Mucosa of descending colon (tissue), 3 donors: Measurements from ENCODE around the gene LCN15. TPM values are rescaled to one million over a fixed set of nuclear protein-coding genes. Genes with fewer than 3 reads are reported as not detected.

Experiments used
- ATAC-seq: fragments of 200-7000 bp; cut with Tn5 transposase; one replicate; pipeline ENCODE4 v1.9.1; 2020; ENCODE audit warnings: mild to moderate bottlenecking, moderate library complexity
- DNase-seq, 3 donors: peaks; one replicate each; pipeline ENCODE4 v3.0.0-alpha.2; 2020
- H3K36me3 ChIP-seq: fragments of 200-600 bp; one replicate; pipeline ENCODE4 v1.8.0; 2021; ENCODE audit warnings: low read depth, mild to moderate bottlenecking
- H3K4me1 ChIP-seq: fragments of 200-600 bp; one replicate; pipeline ENCODE4 v1.8.0; 2021; ENCODE audit warnings: low read depth, mild to moderate bottlenecking
- H3K4me3 ChIP-seq: fragments of 200-600 bp; one replicate; pipeline ENCODE4 v1.8.0; 2021; ENCODE audit warnings: mild to moderate bottlenecking
- H3K9me3 ChIP-seq: fragments of 200-600 bp; one replicate; pipeline ENCODE4 v1.8.0; 2021; ENCODE audit warnings: mild to moderate bottlenecking
- intact Hi-C, 2 donors: fragments of 100-400 bp; cut with DNase I in 1 of 2; cut with micrococcal nuclease in 1 of 2; formaldehyde crosslinking; loops; one replicate each; pipeline versions ENCODE4 v1.11.0 to v1.11.1; 2022; cut with DNase I, micrococcal nuclease
- total RNA-seq, 3 donors: library from RNA; stranded (reverse); fragmentation: NEBNext Ultra II Directional in 2 of 3; extraction: Animal tissue kit (Norgen Biotek cat#: 25700) in 2 of 3; gene quantifications; one replicate each; pipeline versions ENCODE4 v1.2.1 to v1.2.4, GENCODE V29; 2021 to 2023
- TF ChIP-seq, protein P1 (sequence below): fragments of 200-600 bp; IDR thresholded peaks from one replicate; pipeline ENCODE4 v1.8.0; 2022; ENCODE audit warnings: antibody characterized with exemption, mild to moderate bottlenecking
- donor health status: DM: no; HTN: no; CAD: no; lungs with moderate emphysema.
- donor health status: DM: no; HTN: no; CAD: no.
- donor health status: DM: no; HTN: yes; CAD: no.

The LCN15 gene
- total RNA-seq, 3 donors from 2014 or later, result 1.6 to 17.2 (median 3.7) TPM

DNA sequence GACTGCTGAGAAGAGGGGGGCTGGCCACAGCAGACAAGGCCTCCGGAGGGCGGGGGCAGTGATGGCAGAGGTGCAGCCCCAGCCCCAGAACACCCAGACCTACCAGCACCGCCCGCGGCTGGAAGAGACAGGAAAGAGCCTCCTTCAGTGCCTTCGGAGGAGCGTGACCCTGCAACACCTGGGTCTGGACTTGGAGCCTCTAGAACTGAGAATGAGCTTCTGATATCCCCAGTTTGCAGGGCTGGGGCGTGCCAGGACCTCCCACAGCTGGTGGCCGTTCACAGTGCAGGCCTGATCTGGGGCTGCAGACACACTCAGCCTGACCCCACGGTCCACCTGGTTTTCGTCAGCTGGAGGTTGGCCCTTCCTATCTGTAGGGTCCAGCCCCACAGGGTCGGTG lies 30.7 kb downstream of the LCN15 start:
- TF ChIP-seq, protein P1, sequence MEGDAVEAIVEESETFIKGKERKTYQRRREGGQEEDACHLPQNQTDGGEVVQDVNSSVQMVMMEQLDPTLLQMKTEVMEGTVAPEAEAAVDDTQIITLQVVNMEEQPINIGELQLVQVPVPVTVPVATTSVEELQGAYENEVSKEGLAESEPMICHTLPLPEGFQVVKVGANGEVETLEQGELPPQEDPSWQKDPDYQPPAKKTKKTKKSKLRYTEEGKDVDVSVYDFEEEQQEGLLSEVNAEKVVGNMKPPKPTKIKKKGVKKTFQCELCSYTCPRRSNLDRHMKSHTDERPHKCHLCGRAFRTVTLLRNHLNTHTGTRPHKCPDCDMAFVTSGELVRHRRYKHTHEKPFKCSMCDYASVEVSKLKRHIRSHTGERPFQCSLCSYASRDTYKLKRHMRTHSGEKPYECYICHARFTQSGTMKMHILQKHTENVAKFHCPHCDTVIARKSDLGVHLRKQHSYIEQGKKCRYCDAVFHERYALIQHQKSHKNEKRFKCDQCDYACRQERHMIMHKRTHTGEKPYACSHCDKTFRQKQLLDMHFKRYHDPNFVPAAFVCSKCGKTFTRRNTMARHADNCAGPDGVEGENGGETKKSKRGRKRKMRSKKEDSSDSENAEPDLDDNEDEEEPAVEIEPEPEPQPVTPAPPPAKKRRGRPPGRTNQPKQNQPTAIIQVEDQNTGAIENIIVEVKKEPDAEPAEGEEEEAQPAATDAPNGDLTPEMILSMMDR, result no peak
- no peak overlapping the region for H3K4me3 ChIP-seq
- peaks cover 5% of the 10 kb centered on the region for H3K4me1 ChIP-seq
- DNase-seq (no peak), ATAC-seq (no peak)
- intact Hi-C loops, result no loop called here
- H3K9me3 ChIP-seq, result no peaks in the 10 kb centered on the region
- no peaks in the 10 kb centered on the region for H3K36me3 ChIP-seq

DNA sequence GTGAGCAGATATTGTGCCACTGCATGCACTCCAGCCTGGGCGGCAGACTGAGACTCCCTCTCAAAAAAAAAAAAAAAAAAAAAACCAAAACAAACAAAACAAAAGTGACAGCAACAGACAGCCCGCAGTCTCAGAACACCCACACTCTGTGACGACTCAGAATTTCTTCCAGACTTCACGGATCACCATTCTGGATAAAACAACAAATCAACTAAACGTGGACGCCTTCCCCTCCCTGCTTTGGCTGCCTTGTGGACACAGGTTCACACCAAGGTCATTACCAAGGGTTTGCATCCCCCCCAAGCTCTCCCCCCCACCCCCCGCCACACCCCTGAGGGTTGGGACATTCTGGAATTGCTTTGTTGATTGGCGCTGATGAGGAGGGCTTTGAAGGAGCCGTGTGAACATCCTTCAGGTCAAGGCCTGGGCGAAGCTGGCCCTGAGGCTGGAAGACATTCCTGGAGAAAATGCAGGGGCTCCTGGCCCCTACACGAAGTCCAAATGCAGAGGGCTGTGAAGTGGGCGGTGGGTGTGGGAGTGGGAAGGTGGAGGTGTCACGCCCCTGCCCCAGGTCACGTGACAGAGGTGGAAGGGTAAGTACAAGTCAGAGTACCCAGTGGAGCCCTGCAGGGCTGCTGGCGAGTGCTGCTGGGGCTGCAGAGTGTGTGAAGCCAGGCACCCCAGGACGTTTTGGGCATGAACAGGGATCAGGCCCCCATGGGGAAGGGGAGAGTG lies 31.7 kb downstream of the LCN15 start:
- DNase-seq, result no peak

DNA sequence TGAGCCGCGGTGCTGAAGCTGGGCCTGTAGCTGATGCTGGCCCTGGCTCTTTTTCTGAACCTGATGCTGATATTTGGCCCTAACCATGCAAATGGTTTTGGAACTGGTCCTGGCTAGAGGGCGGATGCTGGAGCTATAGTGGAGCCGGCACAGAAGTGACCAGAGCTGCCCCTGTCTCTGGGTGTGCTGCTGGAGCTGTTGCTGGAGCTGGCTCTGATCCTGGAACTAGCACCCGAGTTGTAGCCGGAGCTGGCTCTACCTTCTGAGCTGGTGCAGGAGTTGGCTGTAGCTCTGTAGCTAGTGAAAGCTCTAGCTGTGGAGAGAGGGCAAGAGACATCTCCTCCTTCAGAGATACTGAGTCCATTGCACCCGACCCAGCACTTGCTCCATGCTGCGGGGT lies 34.4 kb downstream of the LCN15 start:
- H3K4me1 ChIP-seq, result peaks cover 20% of the 10 kb centered on the region
- DNase-seq (no peak), ATAC-seq (no peak)
- intact Hi-C loops, result no loop called here
- no peaks in the 10 kb centered on the region for H3K36me3 ChIP-seq
- TF ChIP-seq, protein P1, result no peak
- H3K9me3 ChIP-seq, result no peaks in the 10 kb centered on the region
- no peak overlapping the region for H3K4me3 ChIP-seq

More for the DNA sequence above, 31.7 kb downstream of the LCN15 start:
- H3K9me3 ChIP-seq, result no peaks in the 10 kb centered on the region
- TF ChIP-seq, protein P1, result no peak
- no peaks in the 10 kb centered on the region for H3K36me3 ChIP-seq
- ATAC-seq, result no peak
- H3K4me3 ChIP-seq, result no peak overlapping the region
- intact Hi-C loops, result no loop called here
- peaks cover 9% of the 10 kb centered on the region for H3K4me1 ChIP-seq

DNA sequence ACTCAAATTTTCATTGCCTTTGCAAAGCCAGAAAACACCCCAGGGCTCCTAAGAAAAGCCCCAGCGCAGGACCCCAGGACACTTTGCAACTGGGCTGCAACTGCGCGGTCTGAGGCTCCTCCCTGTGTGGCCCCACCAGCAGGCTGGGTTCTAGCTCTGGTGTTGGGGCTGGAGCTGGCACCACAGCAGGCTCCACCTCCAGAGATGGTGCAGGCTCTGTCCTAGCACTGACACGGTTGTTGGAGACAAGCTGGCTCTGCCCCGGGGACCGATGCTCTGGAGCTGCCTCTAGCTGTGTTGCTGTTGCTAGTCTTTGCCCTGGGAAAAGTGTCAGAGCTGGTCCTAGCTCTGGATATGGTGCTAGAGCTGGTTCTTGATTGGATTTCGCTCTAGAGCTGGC lies 35.2 kb downstream of the LCN15 start:
- ATAC-seq (no peak), DNase-seq (peak in 1 of 3 donors; percentile 53)
- TF ChIP-seq, protein P1, result no peak
- H3K9me3 ChIP-seq, result no peaks in the 10 kb centered on the region
- no peak overlapping the region for H3K4me3 ChIP-seq
- no peaks in the 10 kb centered on the region for H3K36me3 ChIP-seq
- intact Hi-C loops, result no loop called here
- peaks cover 20% of the 10 kb centered on the region for H3K4me1 ChIP-seq

DNA sequence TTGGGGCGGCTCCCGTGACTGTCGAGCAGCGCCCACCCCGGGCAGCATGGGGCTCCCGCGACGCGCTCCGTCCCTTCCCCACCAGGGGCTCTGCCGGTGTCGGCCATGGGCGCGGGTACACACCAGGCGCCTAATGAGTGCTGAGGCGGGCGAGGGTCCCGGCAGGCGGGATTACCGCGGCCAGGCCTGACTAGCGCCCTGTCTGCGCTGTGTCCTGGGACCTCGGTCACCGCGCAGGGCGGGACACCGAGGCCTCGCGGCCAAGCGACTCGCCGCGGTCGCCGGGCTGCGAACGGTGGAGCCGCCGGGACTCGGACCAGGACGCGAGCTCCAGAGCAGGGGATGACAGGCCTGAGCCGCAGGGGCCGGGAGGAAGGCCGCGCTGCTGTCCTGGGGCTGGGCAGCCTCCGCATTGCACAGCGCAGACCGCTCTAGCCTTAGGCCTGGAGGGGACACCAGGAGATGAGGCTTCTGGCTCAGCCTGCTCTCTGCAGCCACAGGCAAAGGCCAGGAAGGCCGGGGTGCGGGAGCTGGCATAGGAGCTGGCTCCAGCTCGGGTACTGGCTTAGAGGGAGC lies 35.7 kb downstream of the LCN15 start:
- peaks cover 20% of the 10 kb centered on the region for H3K4me1 ChIP-seq
- ATAC-seq (peak; percentile 57), DNase-seq (peak; percentile 22 to 67 (median 61))
- TF ChIP-seq, protein P1, result no peak
- H3K4me3 ChIP-seq, result peak overlapping the region; percentile 58
- H3K36me3 ChIP-seq, result no peaks in the 10 kb centered on the region
- intact Hi-C loops, result no loop called here
- no peaks in the 10 kb centered on the region for H3K9me3 ChIP-seq
